Heart right ventricle (tissue), 16 donors: ENCODE measurements around the gene MTUS2. TPM values are rescaled to one million over a fixed set of nuclear protein-coding genes. Genes with fewer than 3 reads are reported as not detected.
"Not testable (repeated sequence)": the region's sequence is repeated elsewhere in the genome, so short reads cannot be mapped to it uniquely, and the experiment has no call there.

Source experiments
- ATAC-seq, 8 donors: fragments of 200-7000 bp; cut with Tn5 transposase; one replicate each; pipeline ENCODE4 v1.9.1; 2020; ENCODE audit warnings: mild to moderate bottlenecking in 8 of 8, moderate library complexity in 8 of 8, moderate number of reproducible peaks in 1 of 8
- DNase-seq, 2 donors: peaks; one replicate each; pipeline ENCODE4 v3.0.0-alpha.2; 2020
- H3K27ac ChIP-seq, 10 donors: fragments of 200-600 bp; sonication (generic) in 2 of 10; one replicate each; pipeline versions ENCODE4 v1.5.0 to v1.8.0; 2020 to 2022; ENCODE audit warnings: mild to moderate bottlenecking in 3 of 10
- H3K27me3 ChIP-seq, 7 donors: fragments of 200-600 bp; one replicate each; pipeline ENCODE4 v1.8.0; 2021 to 2022; ENCODE audit warnings: mild to moderate bottlenecking in 2 of 7
- H3K36me3 ChIP-seq, 9 donors: fragments of 200-600 bp; sonication (generic) in 1 of 9; one replicate each; pipeline versions ENCODE4 v1.5.0 to v1.8.0; 2020 to 2022; ENCODE audit warnings: mild to moderate bottlenecking in 2 of 9
- H3K4me1 ChIP-seq, 9 donors: fragments of 200-600 bp; sonication (generic) in 1 of 9; one replicate each; pipeline versions ENCODE4 v1.5.0 to v1.8.0; 2020 to 2022; ENCODE audit warnings: mild to moderate bottlenecking in 4 of 9
- H3K4me3 ChIP-seq, 10 donors: fragments of 200-600 bp; sonication (generic) in 2 of 10; one replicate each; pipeline versions ENCODE4 v1.5.0 to v1.8.0; 2020 to 2022; ENCODE audit warnings: mild to moderate bottlenecking in 7 of 10, moderate library complexity in 2 of 10
- H3K9me3 ChIP-seq, 11 donors: fragments of 200-600 bp in 10 of 11; sonication (generic) in 2 of 11; one replicate each; pipeline versions ENCODE4 v1.5.0 to v1.8.0; 2013 to 2022; ENCODE audit warnings: mild to moderate bottlenecking in 2 of 11, control low read depth in 1 of 11, moderate library complexity in 1 of 11
- CTCF ChIP-seq, 9 donors: fragments of 200-600 bp; sonication (generic) in 2 of 9; IDR thresholded peaks; one replicate each; pipeline versions ENCODE4 v1.5.0 to v1.8.0; 2021 to 2022; ENCODE audit warnings: antibody characterized with exemption in 9 of 9, mild to moderate bottlenecking in 5 of 9, moderate library complexity in 1 of 9
- WGBS, 2 donors: extraction: QIAGEN DNeasy Blood & Tissue Kit; methylation state at CpG; one replicate each; pipeline ENCODE4 v1.1.7; 2013; ENCODE audit warnings: inconsistent platforms in 1 of 2; 5-methylcytosine and 5-hydroxymethylcytosine counted together
- intact Hi-C, 10 donors: fragments of 100-400 bp; cut with DNase I; formaldehyde crosslinking; loops; one replicate each; pipeline versions ENCODE4 v1.11.1 to v1.14.2; 2022
- polyA plus RNA-seq, 2 donors: library from polyadenylated mRNA; stranded (reverse); fragments of 200-250 nt; gene quantifications; one replicate each; pipeline ENCODE4 v1.2.3, GENCODE V29; 2013
- total RNA-seq, 10 donors: library from RNA; stranded (reverse); fragmentation: NEBNext Ultra II Directional in 3 of 10; extraction: Animal tissue kit (Norgen Biotek cat#: 25700) in 3 of 10; gene quantifications; one replicate each; pipeline versions ENCODE4 v1.2.1 to v1.2.4, GENCODE V29; 2021 to 2023
- donor health status: Arrhythmogenic right ventricular cardiomyopathy.
- donor health status: ischemic (EF 13 %, LVEDD 7.1; RV severe dilation, severe dysfunction).
- donor health status: healthy with polysubstance abuse.
- donor health status: DM: no; HTN: yes; CAD: no.
- donor health status: DM: no; HTN: no; CAD: no.
- donor health status: ischemic (EF 25% LVEDD 6.9; RV normal size, moderate dysfunction).
- donor health status: ischemic (EF 25% LVEDD 5.7; RV mildly dilated, moderate dysfunction).
- donor health status: healthy.
- donor health status: DM: yes; HTN: yes; CAD: no.
- donor health status: Ischemic cardiomyopathy.
- donor health status: ischemic (EF 35%, LVEDD 5.7; RV mildly dilated, moderate dysfunction).
- donor health status: nonischemic (EF 11% LVEDD 7.7; RV severe dilation, severe dysfunction).
- donor health status: DM: yes; HTN: yes; CAD: no.
- donor health status: PGD.
- donor health status: ischemic (EF 29% LVEDD 5.4; RV normal size, mild dysfunction).
- donor health status: nonischemic (EF 23%, LVEDD 6.1; RV moderate dilation, normal function).

MTUS2 gene
- total and polyA plus RNA-seq, 12 donors, result 18.7 to 159 (median 65.6) TPM

GRCh38 chr13:29195456-29195855 is 375.3 kb downstream of the MTUS2 start:
- Histone ChIP-seq H3K4me3 (no peak overlapping the region), H3K27me3 (no peaks in the 10 kb centered on the region), H3K27ac (no peak overlapping the region), H3K4me1 (no peaks in the 10 kb centered on the region), H3K9me3 (peaks cover 0 to 32% (median 8%) of the 10 kb centered on the region in 11 donors), H3K36me3 (no peaks in the 10 kb centered on the region)
- intact Hi-C loops, result no loop called here
- 23 to 45% methylated on average over 3 of the region's 3 CpGs for WGBS, 2 donors
- no peak for ATAC-seq
- TF ChIP-seq CTCF (IDR thresholded peaks at IDR 0.05), result peak in 1 of 9 donors; percentile 12
- no peak for DNase-seq

- Histone ChIP-seq H3K4me3 (no peak overlapping the region), H3K27me3 (no peaks in the 10 kb centered on the region), H3K9me3 (peaks cover 0 to 32% (median 8%) of the 10 kb centered on the region in 11 donors), H3K27ac (no peak overlapping the region), H3K4me1 (no peaks in the 10 kb centered on the region), H3K36me3 (no peaks in the 10 kb centered on the region)
- ATAC-seq, result no peak
- no peak for TF ChIP-seq CTCF (IDR thresholded peaks at IDR 0.05)
- intact Hi-C loops, result no loop called here
- DNase-seq, result no peak
- WGBS, 2 donors, result 86% methylated on average over 2 of the region's 2 CpGs
Observed at GRCh38 chr13:29196409-29197074, 376.4 kb downstream of the MTUS2 start.

GRCh38 chr13:29202753-29203152 is 382.6 kb downstream of the MTUS2 start:
- 75 to 78% methylated on average over 6 of the region's 6 CpGs for WGBS, 2 donors
- ATAC-seq, H3K27me3 ChIP-seq, intact Hi-C loops, H3K27ac ChIP-seq, H3K36me3 ChIP-seq, DNase-seq, H3K4me3 ChIP-seq, H3K4me1 ChIP-seq: not testable (repeated sequence)
- H3K9me3 ChIP-seq, result peaks cover 0 to 29% (median 6%) of the 10 kb centered on the region in 11 donors

GRCh38 chr13:29204651-29205050 is 384.5 kb downstream of the MTUS2 start:
- no peak overlapping the region for H3K27ac ChIP-seq
- DNase-seq (no peak), ATAC-seq (no peak)
- no peak for TF ChIP-seq CTCF (IDR thresholded peaks at IDR 0.05)
- WGBS, 2 donors, result 93 to 95% methylated on average over 13 of the region's 13 CpGs
- no peaks in the 10 kb centered on the region for H3K27me3 ChIP-seq
- no peaks in the 10 kb centered on the region for H3K36me3 ChIP-seq
- H3K4me1 ChIP-seq, result no peaks in the 10 kb centered on the region
- no peak overlapping the region for H3K4me3 ChIP-seq
- peaks cover 0 to 17% (median 0%) of the 10 kb centered on the region in 11 donors for H3K9me3 ChIP-seq
- intact Hi-C loops, result no loop called here

GRCh38 chr13:29210676-29211075 is 390.5 kb downstream of the MTUS2 start:
- intact Hi-C loops, result loop anchor here in 4 of 10 donors (5.0 kb wide), 1 partner anchor 137 kb away; no protein-coding TSS in a partner anchor

GRCh38 chr13:29211162-29211561 is 391.0 kb downstream of the MTUS2 start:
- WGBS, 2 donors, result 79 to 87% methylated on average over 5 of the region's 5 CpGs
- intact Hi-C loops, result loop anchor here in 4 of 10 donors (5.0 kb wide), 1 partner anchor 136 kb away; no protein-coding TSS in a partner anchor
- H3K27me3 ChIP-seq, result not testable (repeated sequence)

More at GRCh38 chr13:29210676-29211075, 390.5 kb downstream of the MTUS2 start:
- Histone ChIP-seq H3K9me3 (peaks cover 0 to 23% (median 0%) of the 10 kb centered on the region in 11 donors), H3K4me1 (no peaks in the 10 kb centered on the region), H3K4me3 (no peak overlapping the region), H3K27ac (no peak overlapping the region), H3K27me3 (no peaks in the 10 kb centered on the region), H3K36me3 (no peaks in the 10 kb centered on the region)
- ATAC-seq (peak in 1 of 8 donors; percentile 48), DNase-seq (no peak)
- 35 to 36% methylated on average over 4 of the region's 4 CpGs for whole genome bisulfite sequencing, 2 donors
- TF ChIP-seq CTCF (IDR thresholded peaks at IDR 0.05), result no peak

More at GRCh38 chr13:29211162-29211561, 391.0 kb downstream of the MTUS2 start:
- ATAC-seq, result peak in 1 of 8 donors; percentile 38
- not testable (repeated sequence) for H3K4me3 ChIP-seq, H3K36me3 ChIP-seq, H3K4me1 ChIP-seq, H3K27ac ChIP-seq, DNase-seq
- peaks cover 0 to 28% (median 0%) of the 10 kb centered on the region in 11 donors for H3K9me3 ChIP-seq
